Stimulated activated memory B cell treated with anti-CD40 and anti-IgM and Interleukin-4, amounts not matched to agents 10 μg/mL and 1 μg/mL and 100 μg/mL, for 72 hours (primary cell): ENCODE data around the gene NUDT3.

Experiments
- ATAC-seq: fragments of 150-1000 bp; cut with Tn5 transposase; 2 replicates; pipeline ENCODE4 v1.10.0; 2021
- H3K27ac Mint-ChIP-seq: one replicate; pipeline ENCODE4 v1.8.0; 2022; ENCODE audit warnings: mild to moderate bottlenecking, mixed read lengths
- H3K27me3 Mint-ChIP-seq: one replicate; pipeline ENCODE4 v1.8.0; 2022; ENCODE audit warnings: mixed read lengths
- H3K36me3 Mint-ChIP-seq: one replicate; pipeline ENCODE4 v1.8.0; 2022; ENCODE audit warnings: mixed read lengths
- H3K4me1 Mint-ChIP-seq: one replicate; pipeline ENCODE4 v1.8.0; 2022; ENCODE audit warnings: mixed read lengths
- H3K4me3 Mint-ChIP-seq: one replicate; pipeline ENCODE4 v1.8.0; 2022; ENCODE audit warnings: mild to moderate bottlenecking, moderate library complexity, mixed read lengths
- H3K9me3 Mint-ChIP-seq: one replicate; pipeline ENCODE4 v1.8.0; 2022; ENCODE audit warnings: mixed read lengths

Gene NUDT3

GRCh38 chr6:34392497-34393190 lies at the start of gene NUDT3:
NUDT3 (minus strand) TSS chr6:34392669; CDS start chr6:34392362, 307 bp downstream.
- peak within 1 kb of the TSS; percentile 29 for H3K4me3 Mint-ChIP-seq
- ATAC-seq: peak; percentile 94
- peaks cover 5% of the 10 kb centered on the region for H3K36me3 Mint-ChIP-seq
- H3K4me1 Mint-ChIP-seq: peaks cover 14% of the 10 kb centered on the region
- peaks cover 3% of the 10 kb centered on the region for H3K9me3 Mint-ChIP-seq
- no peak within 1 kb of the TSS for H3K27ac Mint-ChIP-seq
- H3K27me3 Mint-ChIP-seq: no peaks in the 10 kb centered on the region

DNA sequence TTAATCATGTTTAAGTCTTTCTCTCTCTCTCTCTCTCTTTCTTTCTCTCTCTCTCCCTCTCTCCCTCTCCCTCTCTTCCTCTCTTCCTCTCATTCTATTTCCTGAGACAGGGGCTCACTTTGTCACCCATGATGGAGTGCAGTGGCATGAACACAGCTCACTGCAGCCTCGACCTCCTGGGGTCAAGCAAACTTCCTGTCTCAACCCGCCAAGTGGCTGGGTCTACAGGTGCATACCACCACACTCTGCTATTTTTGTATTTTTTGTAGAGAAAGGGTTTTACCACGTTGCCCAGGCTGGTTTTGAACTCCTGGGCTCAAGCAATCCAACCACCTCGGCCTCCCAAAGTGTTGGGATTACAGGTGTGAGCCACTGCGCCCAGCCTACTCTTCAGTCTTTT lies 49.1 kb upstream of the NUDT3 start:
- ATAC-seq: no peak
- H3K36me3 Mint-ChIP-seq: peaks cover 5% of the 10 kb centered on the region
- peaks cover 4% of the 10 kb centered on the region for H3K9me3 Mint-ChIP-seq
- H3K27ac Mint-ChIP-seq: peak overlapping the region; percentile 22
- H3K4me3 Mint-ChIP-seq: no peak overlapping the region
- H3K27me3 Mint-ChIP-seq: peaks cover 9% of the 10 kb centered on the region
- H3K4me1 Mint-ChIP-seq: peaks cover 7% of the 10 kb centered on the region

- H3K27ac Mint-ChIP-seq: no peak overlapping the region
- ATAC-seq: no peak
- peaks cover 5% of the 10 kb centered on the region for H3K36me3 Mint-ChIP-seq
- H3K4me3 Mint-ChIP-seq: no peak overlapping the region
- H3K4me1 Mint-ChIP-seq: peaks cover 7% of the 10 kb centered on the region
- peaks cover 9% of the 10 kb centered on the region for H3K27me3 Mint-ChIP-seq
- peaks cover 4% of the 10 kb centered on the region for H3K9me3 Mint-ChIP-seq
Measured at GRCh38 chr6:34439442-34439841, 47.0 kb upstream of the NUDT3 start.

GRCh38 chr6:34438705-34439104 lies 46.2 kb upstream of the NUDT3 start:
- H3K36me3 Mint-ChIP-seq: peaks cover 5% of the 10 kb centered on the region
- H3K27ac Mint-ChIP-seq: no peak overlapping the region

GRCh38 chr6:34437644-34437970 lies 45.1 kb upstream of the NUDT3 start:
- peaks cover 5% of the 10 kb centered on the region for H3K36me3 Mint-ChIP-seq
- H3K9me3 Mint-ChIP-seq: peaks cover 4% of the 10 kb centered on the region
- no peak for ATAC-seq
- H3K4me3 Mint-ChIP-seq: no peak overlapping the region
- H3K27me3 Mint-ChIP-seq: peaks cover 9% of the 10 kb centered on the region
- H3K27ac Mint-ChIP-seq: no peak overlapping the region
- H3K4me1 Mint-ChIP-seq: peaks cover 7% of the 10 kb centered on the region

More at GRCh38 chr6:34438705-34439104, 46.2 kb upstream of the NUDT3 start:
- Mint-ChIP-seq H3K4me3 (no peak overlapping the region), H3K27me3 (peaks cover 9% of the 10 kb centered on the region), H3K9me3 (peaks cover 4% of the 10 kb centered on the region), H3K4me1 (peaks cover 7% of the 10 kb centered on the region)
- ATAC-seq: no peak

- peaks cover 4% of the 10 kb centered on the region for H3K9me3 Mint-ChIP-seq
Measured at GRCh38 chr6:34436803-34437643, 44.6 kb upstream of the NUDT3 start.

GRCh38 chr6:34435916-34436315 lies 43.4 kb upstream of the NUDT3 start:
- no peak overlapping the region for H3K4me3 Mint-ChIP-seq
- peaks cover 4% of the 10 kb centered on the region for H3K9me3 Mint-ChIP-seq
- H3K27me3 Mint-ChIP-seq: peaks cover 9% of the 10 kb centered on the region
- H3K4me1 Mint-ChIP-seq: no peaks in the 10 kb centered on the region
- no peak overlapping the region for H3K27ac Mint-ChIP-seq
- ATAC-seq: no peak
- peaks cover 5% of the 10 kb centered on the region for H3K36me3 Mint-ChIP-seq

More at GRCh38 chr6:34436803-34437643, 44.6 kb upstream of the NUDT3 start:
- ATAC-seq: no peak
- Mint-ChIP-seq H3K4me1 (peaks cover 7% of the 10 kb centered on the region), H3K4me3 (no peak overlapping the region), H3K27ac (no peak overlapping the region), H3K36me3 (peaks cover 5% of the 10 kb centered on the region), H3K27me3 (peaks cover 9% of the 10 kb centered on the region)

DNA sequence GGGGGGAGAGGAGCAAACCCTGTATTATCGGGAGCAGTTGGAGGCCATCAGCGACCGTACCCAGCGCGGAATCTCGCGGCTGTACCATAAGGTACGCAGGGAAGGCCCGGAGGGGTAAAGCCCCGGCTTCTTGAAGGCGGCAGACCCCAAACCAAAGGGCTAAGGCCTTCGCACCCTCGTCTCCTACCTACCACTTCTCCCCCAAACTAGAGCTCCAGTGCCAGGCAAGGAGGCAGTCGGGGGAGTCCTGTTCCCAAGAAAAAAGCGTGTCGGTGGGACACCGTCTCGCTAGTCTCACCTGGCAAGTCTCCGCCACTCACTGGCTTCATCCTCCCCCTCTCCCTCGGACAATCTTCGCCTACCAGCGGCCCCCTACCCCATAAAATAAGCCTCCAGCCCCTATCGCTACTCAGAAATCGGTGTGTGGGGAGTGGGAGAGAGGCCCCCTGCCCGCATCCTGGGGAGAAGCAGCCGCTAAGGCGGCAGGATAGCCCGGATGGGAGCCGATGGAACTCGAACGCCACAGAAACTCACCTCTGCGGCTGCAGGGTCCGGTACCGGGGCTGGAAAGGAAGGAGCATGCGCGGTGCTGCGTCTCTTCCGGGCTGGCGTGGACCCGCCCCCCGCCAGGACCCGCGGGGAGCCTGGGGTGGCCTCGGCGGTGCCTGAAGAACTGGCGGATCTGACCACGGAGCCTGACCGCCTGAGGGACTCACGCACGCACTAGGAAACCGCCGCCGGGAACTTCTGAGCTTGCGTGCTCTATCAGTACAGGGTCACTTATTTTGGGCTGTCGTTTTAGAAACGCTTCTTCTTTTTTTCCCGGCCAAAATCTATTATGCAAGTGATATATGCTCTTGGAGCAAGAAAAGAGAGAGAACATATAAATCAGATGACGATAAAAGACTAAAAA lies 33.3 kb upstream of the NUDT3 start, which contains the start of gene RPS10:
TSS of gene RPS10 (minus strand) at position 572 of the 913 bp plus-strand sequence. CDS start 848 bp downstream, outside the sequence.
- Mint-ChIP-seq H3K4me1 (peaks cover 21% of the 10 kb centered on the region), H3K4me3 (peak within 1 kb of the TSS; percentile 100), H3K36me3 (peaks cover 34% of the 10 kb centered on the region), H3K27me3 (no peaks in the 10 kb centered on the region), H3K9me3 (no peaks in the 10 kb centered on the region), H3K27ac (peak within 1 kb of the TSS; percentile 100)
- peak; percentile 96 for ATAC-seq

- peak; percentile 2 for ATAC-seq
- H3K36me3 Mint-ChIP-seq: peaks cover 40% of the 10 kb centered on the region
- H3K27ac Mint-ChIP-seq: peak overlapping the region; percentile 100
- H3K9me3 Mint-ChIP-seq: no peaks in the 10 kb centered on the region
- H3K27me3 Mint-ChIP-seq: no peaks in the 10 kb centered on the region
- peak overlapping the region; percentile 100 for H3K4me3 Mint-ChIP-seq
- peaks cover 21% of the 10 kb centered on the region for H3K4me1 Mint-ChIP-seq
Measured at GRCh38 chr6:34425132-34425497, 32.6 kb upstream of the NUDT3 start.

DNA sequence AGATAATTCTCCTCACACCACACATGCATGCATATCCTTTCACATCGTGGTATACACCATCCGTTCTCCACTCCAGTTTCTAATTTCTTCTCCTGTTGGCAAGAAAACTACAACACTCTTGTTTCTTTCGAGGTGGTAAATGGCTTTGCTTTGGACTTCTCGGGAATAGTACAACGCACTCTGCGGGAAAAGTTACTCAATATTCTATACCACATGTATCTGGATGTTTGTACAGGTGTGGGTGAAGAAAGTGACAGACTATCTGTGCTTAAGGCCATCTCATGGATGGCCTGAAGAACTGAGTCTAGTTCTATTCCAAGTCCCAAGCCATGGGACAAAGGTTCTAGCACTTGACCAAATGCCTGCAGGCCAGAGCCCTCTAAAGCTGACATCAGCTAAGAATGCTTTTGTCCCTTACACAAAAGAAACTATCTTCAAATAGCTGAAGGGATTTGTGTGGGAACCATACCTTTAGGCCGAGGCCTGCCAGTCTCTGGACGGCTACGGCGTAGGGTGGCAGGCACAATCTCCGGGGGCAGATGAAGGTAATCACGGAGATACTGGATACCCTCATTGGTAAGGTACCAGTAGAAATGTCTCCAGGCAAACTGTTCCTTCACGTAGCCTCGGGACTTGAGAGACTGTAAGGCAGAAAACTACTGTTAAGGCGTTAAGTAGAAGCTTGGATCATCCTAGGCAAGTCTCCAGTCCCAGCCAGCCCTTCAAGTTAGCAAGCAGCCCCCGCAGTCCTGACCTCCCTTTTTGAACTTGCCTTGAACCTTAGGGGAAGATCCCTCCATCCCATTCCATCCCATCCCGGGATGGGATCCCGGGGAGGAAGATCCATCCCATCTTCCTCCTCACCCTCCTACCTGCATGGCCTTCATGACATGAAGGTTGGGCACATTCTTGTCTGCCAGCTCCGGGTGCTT lies 32.0 kb upstream of the NUDT3 start:
- no peaks in the 10 kb centered on the region for H3K9me3 Mint-ChIP-seq
- peaks cover 42% of the 10 kb centered on the region for H3K36me3 Mint-ChIP-seq
- H3K4me3 Mint-ChIP-seq: peak overlapping the region; percentile 100
- ATAC-seq: no peak
- H3K27ac Mint-ChIP-seq: peak overlapping the region; percentile 100
- H3K4me1 Mint-ChIP-seq: peaks cover 21% of the 10 kb centered on the region
- no peaks in the 10 kb centered on the region for H3K27me3 Mint-ChIP-seq

GRCh38 chr6:34423254-34423653 lies 30.8 kb upstream of the NUDT3 start:
- Mint-ChIP-seq H3K4me3 (no peak overlapping the region), H3K36me3 (peaks cover 47% of the 10 kb centered on the region), H3K27ac (no peak overlapping the region), H3K9me3 (no peaks in the 10 kb centered on the region), H3K4me1 (peaks cover 26% of the 10 kb centered on the region), H3K27me3 (no peaks in the 10 kb centered on the region)
- ATAC-seq: no peak

- Mint-ChIP-seq H3K9me3 (no peaks in the 10 kb centered on the region), H3K27ac (peak overlapping the region; percentile 42), H3K36me3 (peaks cover 57% of the 10 kb centered on the region), H3K27me3 (no peaks in the 10 kb centered on the region), H3K4me1 (peaks cover 15% of the 10 kb centered on the region), H3K4me3 (no peak overlapping the region)
- no peak for ATAC-seq
Measured at GRCh38 chr6:34418367-34418766, 25.9 kb upstream of the NUDT3 start.

- ATAC-seq: no peak
- no peaks in the 10 kb centered on the region for H3K9me3 Mint-ChIP-seq
- H3K36me3 Mint-ChIP-seq: peaks cover 61% of the 10 kb centered on the region
- peaks cover 15% of the 10 kb centered on the region for H3K4me1 Mint-ChIP-seq
- no peaks in the 10 kb centered on the region for H3K27me3 Mint-ChIP-seq
- no peak overlapping the region for H3K27ac Mint-ChIP-seq
- H3K4me3 Mint-ChIP-seq: no peak overlapping the region
Measured at GRCh38 chr6:34416877-34417371, 24.5 kb upstream of the NUDT3 start.
